H7 (cell line): ENCODE measurements around the gene RNF213. TPM values are rescaled to one million over a fixed set of nuclear protein-coding genes. Genes with fewer than 3 reads are reported as not detected.
"Not testable (repeated sequence)": the region's sequence is repeated elsewhere in the genome, so short reads cannot be mapped to it uniquely, and the experiment has no call there.

ENCODE experiments used
- DNase-seq: peaks from one replicate; pipeline ENCODE4 v3.0.0; 2012
- H3K27me3 ChIP-seq: 2 replicates; pipeline ENCODE4 v1.6.0; 2011; ENCODE audit warnings: mild to moderate bottlenecking, low read length; ENCODE audit not compliant: control insufficient read depth, insufficient read depth
- H3K36me3 ChIP-seq: replicated peaks from 2 replicates; pipeline ENCODE4 v1.5.1; 2011; ENCODE audit warnings: low read length; ENCODE audit not compliant: control insufficient read depth, insufficient read depth
- H3K4me3 ChIP-seq: 2 replicates; pipeline ENCODE4 v1.5.1; 2011; ENCODE audit warnings: low read depth, mild to moderate bottlenecking, control low read depth, low read length, moderate library complexity; ENCODE audit not compliant: insufficient read depth
- total RNA-seq: library from RNA; depleted of rRNA; stranded (reverse); fragments of >200 nt; shearing (Covaris generic); gene quantifications from 2 replicates; pipeline ENCODE4 v1.2.3, GENCODE V29; 2014

RNF213 gene
- total RNA-seq, 1 experiment from 2014 or later: 29.4 TPM

GRCh38 chr17:80237386-80237785 is 23.3 kb upstream of the RNF213 start:
- Histone ChIP-seq H3K36me3 (peaks cover 2% of the 10 kb centered on the region), H3K4me3 (no peak overlapping the region)
- no peak for DNase-seq

GRCh38 chr17:80242505-80242904 is 18.1 kb upstream of the RNF213 start:
- DNase-seq: no peak
- no peak overlapping the region for H3K4me3 ChIP-seq
- H3K36me3 ChIP-seq: peaks cover 1% of the 10 kb centered on the region
- H3K27me3 ChIP-seq: no peaks in the 10 kb centered on the region

More at GRCh38 chr17:80237386-80237785, 23.3 kb upstream of the RNF213 start:
- no peaks in the 10 kb centered on the region for H3K27me3 ChIP-seq

GRCh38 chr17:80243526-80244433 is 16.9 kb upstream of the RNF213 start:
- Histone ChIP-seq H3K27me3 (no peaks in the 10 kb centered on the region), H3K4me3 (no peak overlapping the region), H3K36me3 (peaks cover 1% of the 10 kb centered on the region)
- no peak for DNase-seq

- DNase-seq, H3K4me3 ChIP-seq, H3K36me3 ChIP-seq, H3K27me3 ChIP-seq: not testable (repeated sequence)
Observed at GRCh38 chr17:80244448-80244847, 16.2 kb upstream of the RNF213 start.

- peak; percentile 21 for DNase-seq
- no peak overlapping the region for H3K4me3 ChIP-seq
- H3K27me3 ChIP-seq: no peaks in the 10 kb centered on the region
- H3K36me3 ChIP-seq: peaks cover 1% of the 10 kb centered on the region
Observed at GRCh38 chr17:80244871-80245509, 15.7 kb upstream of the RNF213 start.

GRCh38 chr17:80245566-80246265 is 14.9 kb upstream of the RNF213 start:
- H3K27me3 ChIP-seq: no peaks in the 10 kb centered on the region
- DNase-seq: no peak
- no peak overlapping the region for H3K4me3 ChIP-seq
- H3K36me3 ChIP-seq: peaks cover 1% of the 10 kb centered on the region

- Histone ChIP-seq H3K27me3 (no peaks in the 10 kb centered on the region), H3K36me3 (peaks cover 1% of the 10 kb centered on the region), H3K4me3 (no peak overlapping the region)
- peak; percentile 35 for DNase-seq
Observed at GRCh38 chr17:80246266-80246681, 14.4 kb upstream of the RNF213 start.

GRCh38 chr17:80246726-80247125 is 13.9 kb upstream of the RNF213 start:
- H3K36me3 ChIP-seq: peaks cover 1% of the 10 kb centered on the region
- no peaks in the 10 kb centered on the region for H3K27me3 ChIP-seq
- DNase-seq: peak; percentile 47
- H3K4me3 ChIP-seq: no peak overlapping the region

GRCh38 chr17:80247561-80247960 is 13.1 kb upstream of the RNF213 start:
- H3K4me3 ChIP-seq: no peak overlapping the region
- no peaks in the 10 kb centered on the region for H3K27me3 ChIP-seq
- DNase-seq: peak; percentile 34
- H3K36me3 ChIP-seq: peaks cover under 1% of the 10 kb centered on the region; the same call in 1 of the 2 replicates

- Histone ChIP-seq H3K27me3 (no peaks in the 10 kb centered on the region), H3K4me3 (no peak overlapping the region), H3K36me3 (peaks cover 2% of the 10 kb centered on the region)
- DNase-seq: peak; percentile 48
Observed at GRCh38 chr17:80248001-80248893, 12.4 kb upstream of the RNF213 start.

GRCh38 chr17:80248894-80249710 is 11.6 kb upstream of the RNF213 start:
- H3K36me3 ChIP-seq: peaks cover 2% of the 10 kb centered on the region
- H3K4me3 ChIP-seq: no peak overlapping the region
- peak; percentile 48 for DNase-seq
- no peaks in the 10 kb centered on the region for H3K27me3 ChIP-seq

GRCh38 chr17:80251966-80252365 is 8.7 kb upstream of the RNF213 start:
- H3K36me3 ChIP-seq: peaks cover 2% of the 10 kb centered on the region
- peak; percentile 26 for DNase-seq

GRCh38 chr17:80252871-80253270 is 7.8 kb upstream of the RNF213 start:
- DNase-seq: peak; percentile 96
- Histone ChIP-seq H3K36me3 (peaks cover 2% of the 10 kb centered on the region), H3K27me3 (no peaks in the 10 kb centered on the region), H3K4me3 (no peak overlapping the region)

More at GRCh38 chr17:80251966-80252365, 8.7 kb upstream of the RNF213 start:
- H3K27me3 ChIP-seq: no peaks in the 10 kb centered on the region
- no peak overlapping the region for H3K4me3 ChIP-seq
